Measurements from ENCODE around the gene ITGB5. TPM values are rescaled to one million over a fixed set of nuclear protein-coding genes. Genes with fewer than 3 reads are reported as not detected.

The ITGB5 gene
- total RNA-seq, 1 experiment from 2014 or later, result 146 TPM

DNA sequence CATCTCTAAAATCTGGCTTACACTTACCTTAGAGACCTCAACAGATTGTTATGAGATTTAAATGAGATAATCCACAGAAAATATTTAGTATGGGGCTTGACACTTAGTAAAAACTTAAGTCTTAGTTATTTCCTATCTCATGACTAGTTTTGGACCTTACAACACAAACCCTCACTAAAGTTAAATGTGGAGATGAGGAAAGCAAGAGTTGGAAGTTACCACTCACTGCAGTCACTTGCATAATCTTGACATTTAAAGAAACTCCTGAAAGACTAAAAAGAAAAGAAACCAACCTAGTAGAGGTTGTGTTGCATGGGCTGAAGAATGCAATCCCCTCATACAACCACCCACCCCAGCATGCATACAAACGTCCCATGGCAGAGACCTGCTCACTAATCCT lies 40.1 kb downstream of the ITGB5 start:
- no peak overlapping the region for H3K9ac ChIP-seq (ENCODE audit: extremely low read depth, insufficient read length, low read length)
- no peak overlapping the region for H3K18ac ChIP-seq (ENCODE audit: insufficient read length, low read depth, low read length)
- no peak overlapping the region for H2BK5ac ChIP-seq (ENCODE audit: insufficient read length, low read length)
- H2AK5ac ChIP-seq (ENCODE audit: insufficient read length, low read length), result no peak overlapping the region
- no peak overlapping the region for H3K27ac Mint-ChIP-seq
- no peak overlapping the region for H4K91ac ChIP-seq (ENCODE audit: insufficient read length, low read depth, low read length)
- H3K79me1 ChIP-seq (ENCODE audit: insufficient read depth, low read depth, low read length, poor library complexity, severe bottlenecking), result peaks cover 5% of the 10 kb centered on the region
- H3K36me3 Mint-ChIP-seq (ENCODE audit: insufficient read depth in 1 of 3, low read depth in 3 of 3), result peaks cover 33 to 53% (median 38%) of the 10 kb centered on the region in 3 experiments
- H3K27me3 Mint-ChIP-seq (ENCODE audit: low read depth), result no peaks in the 10 kb centered on the region
- no peak overlapping the region for H3K23ac ChIP-seq (ENCODE audit: insufficient read length, low read depth, low read length)
- H2AFZ ChIP-seq (ENCODE audit: low read length), result no peak overlapping the region
- no peak overlapping the region for H3K14ac ChIP-seq (ENCODE audit: insufficient read depth, low read length)
- no peak overlapping the region for H3K4ac ChIP-seq (ENCODE audit: low read depth, low read length)
- H3K79me2 ChIP-seq (ENCODE audit: insufficient read depth, low read length), result peaks cover 3% of the 10 kb centered on the region; the same call in 1 of the 2 replicates
- no peak for DNase-seq
- no peak overlapping the region for H2BK120ac ChIP-seq (ENCODE audit: low read depth, low read length, poor library complexity, severe bottlenecking)
- no peaks in the 10 kb centered on the region for H4K20me1 ChIP-seq (ENCODE audit: control insufficient read depth, insufficient read depth, insufficient read length)
- no peak overlapping the region for H3K56ac ChIP-seq (ENCODE audit: insufficient read length, low read depth, low read length)
- no peak overlapping the region for H2BK12ac ChIP-seq (ENCODE audit: insufficient read length, low read depth, low read length)
- no peaks in the 10 kb centered on the region for H3K9me3 Mint-ChIP-seq
- no peak overlapping the region for H2BK15ac ChIP-seq (ENCODE audit: low read depth, low read length)
- H3K9me3 ChIP-seq (ENCODE audit: control insufficient read depth, low read depth, low read length), result no peaks in the 10 kb centered on the region
- H3K4me1 Mint-ChIP-seq, result peaks cover 12 to 14% of the 10 kb centered on the region in 2 experiments
- H4K8ac ChIP-seq (replicated peaks; ENCODE audit: insufficient read length, low read depth, low read length), result no peak overlapping the region
- no CpG with 5 or more reads among the region's 1 CpG for WGBS (ENCODE audit: extremely low coverage, insufficient read length, low lambda C conversion rate)
- no peaks in the 10 kb centered on the region for H3K23me2 ChIP-seq (ENCODE audit: insufficient read length, low read depth, low read length, poor library complexity, severe bottlenecking)
- no peak overlapping the region for H2BK20ac ChIP-seq (ENCODE audit: low read depth, low read length, poor library complexity, severe bottlenecking)
- no peak overlapping the region for H4K5ac ChIP-seq (ENCODE audit: insufficient read length, low read depth, low read length)
- H3K27me3 ChIP-seq (ENCODE audit: insufficient read depth, low read length), result no peaks in the 10 kb centered on the region
- H3K27ac ChIP-seq (ENCODE audit: insufficient read length, low read depth, low read length), result no peak overlapping the region
- H3K4me3 Mint-ChIP-seq, result no peak overlapping the region
- no peaks in the 10 kb centered on the region; the same call in 1 of the 2 replicates for H3K4me1 ChIP-seq (ENCODE audit: insufficient read depth, low read length)
- TF ChIP-seq, protein P1, sequence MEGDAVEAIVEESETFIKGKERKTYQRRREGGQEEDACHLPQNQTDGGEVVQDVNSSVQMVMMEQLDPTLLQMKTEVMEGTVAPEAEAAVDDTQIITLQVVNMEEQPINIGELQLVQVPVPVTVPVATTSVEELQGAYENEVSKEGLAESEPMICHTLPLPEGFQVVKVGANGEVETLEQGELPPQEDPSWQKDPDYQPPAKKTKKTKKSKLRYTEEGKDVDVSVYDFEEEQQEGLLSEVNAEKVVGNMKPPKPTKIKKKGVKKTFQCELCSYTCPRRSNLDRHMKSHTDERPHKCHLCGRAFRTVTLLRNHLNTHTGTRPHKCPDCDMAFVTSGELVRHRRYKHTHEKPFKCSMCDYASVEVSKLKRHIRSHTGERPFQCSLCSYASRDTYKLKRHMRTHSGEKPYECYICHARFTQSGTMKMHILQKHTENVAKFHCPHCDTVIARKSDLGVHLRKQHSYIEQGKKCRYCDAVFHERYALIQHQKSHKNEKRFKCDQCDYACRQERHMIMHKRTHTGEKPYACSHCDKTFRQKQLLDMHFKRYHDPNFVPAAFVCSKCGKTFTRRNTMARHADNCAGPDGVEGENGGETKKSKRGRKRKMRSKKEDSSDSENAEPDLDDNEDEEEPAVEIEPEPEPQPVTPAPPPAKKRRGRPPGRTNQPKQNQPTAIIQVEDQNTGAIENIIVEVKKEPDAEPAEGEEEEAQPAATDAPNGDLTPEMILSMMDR (conservative IDR thresholded peaks at IDR 0.05), result no peak
- no peak overlapping the region for H3K4me2 ChIP-seq (ENCODE audit: insufficient read depth, insufficient read length, low read length)
- no peak overlapping the region for H3T11ph ChIP-seq (ENCODE audit: low read length)
